GM12865 (cell line): ENCODE data around the gene FKBP5.

ENCODE experiments used
- DNase-seq: peaks from one replicate; pipeline ENCODE4 v3.0.0; 2010; ENCODE audit warnings: low read depth
- H3K4me3 ChIP-seq: 2 replicates; pipeline ENCODE4 v1.5.1; 2011; ENCODE audit warnings: mild to moderate bottlenecking, low read depth, low read length, control low read depth
- TF ChIP-seq, protein P1 (sequence below): IDR thresholded peaks from 2 replicates; pipeline ENCODE4 v1.5.1; 2011; ENCODE audit warnings: low read length, control low read depth, low read depth, inconsistent platforms; ENCODE audit not compliant: insufficient read depth; ENCODE audit errors: missing control alignments

The FKBP5 gene

DNA sequence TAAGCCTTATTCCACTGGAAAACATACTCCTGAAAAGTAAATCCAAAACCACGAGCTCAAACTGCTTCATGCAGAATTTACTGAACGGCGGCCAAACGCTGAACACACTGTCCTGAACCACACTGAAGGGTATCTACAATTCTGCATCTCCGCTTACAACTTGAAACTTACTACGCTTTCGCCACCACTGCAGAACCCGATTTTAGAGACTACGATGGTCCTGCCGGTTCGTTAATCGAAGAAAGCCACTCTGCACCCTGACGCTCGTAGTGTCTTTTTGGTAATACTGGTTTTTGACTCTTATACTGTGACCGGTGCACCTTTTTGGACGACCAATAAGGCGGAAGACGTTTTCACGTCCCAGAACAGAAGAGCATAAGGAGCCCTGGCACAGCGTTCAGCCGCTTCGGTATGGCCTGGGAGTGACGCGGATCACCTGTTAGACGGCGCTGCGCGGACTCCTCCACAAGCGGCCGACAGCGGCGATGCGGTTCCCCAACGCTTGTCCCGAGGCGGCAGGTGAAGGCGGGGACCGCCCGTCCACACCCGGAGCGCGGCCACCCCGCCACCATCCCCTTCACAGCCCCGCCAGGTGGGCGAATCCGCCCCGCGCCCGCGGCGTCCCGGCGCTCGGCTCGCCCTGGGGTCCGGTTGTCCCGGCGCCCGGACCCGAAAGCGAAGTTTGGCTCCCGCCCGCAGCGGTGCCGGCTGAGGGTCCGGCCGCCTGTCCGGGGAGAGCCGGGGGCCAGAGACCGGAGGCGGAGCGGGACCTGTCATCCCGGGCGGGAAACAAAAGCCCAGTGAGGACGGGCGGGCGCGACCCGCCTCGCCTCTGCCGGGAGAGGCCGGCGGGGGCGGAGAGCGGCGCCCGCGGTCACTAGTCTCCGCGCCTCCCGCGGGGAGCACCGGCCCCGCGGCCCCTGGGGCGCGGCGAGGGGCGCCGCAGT, 784 bp downstream of the FKBP5 start:
- H3K4me3 ChIP-seq, result peak overlapping the region; percentile 84
- DNase-seq, result peak; percentile 81
- TF ChIP-seq, protein P1, sequence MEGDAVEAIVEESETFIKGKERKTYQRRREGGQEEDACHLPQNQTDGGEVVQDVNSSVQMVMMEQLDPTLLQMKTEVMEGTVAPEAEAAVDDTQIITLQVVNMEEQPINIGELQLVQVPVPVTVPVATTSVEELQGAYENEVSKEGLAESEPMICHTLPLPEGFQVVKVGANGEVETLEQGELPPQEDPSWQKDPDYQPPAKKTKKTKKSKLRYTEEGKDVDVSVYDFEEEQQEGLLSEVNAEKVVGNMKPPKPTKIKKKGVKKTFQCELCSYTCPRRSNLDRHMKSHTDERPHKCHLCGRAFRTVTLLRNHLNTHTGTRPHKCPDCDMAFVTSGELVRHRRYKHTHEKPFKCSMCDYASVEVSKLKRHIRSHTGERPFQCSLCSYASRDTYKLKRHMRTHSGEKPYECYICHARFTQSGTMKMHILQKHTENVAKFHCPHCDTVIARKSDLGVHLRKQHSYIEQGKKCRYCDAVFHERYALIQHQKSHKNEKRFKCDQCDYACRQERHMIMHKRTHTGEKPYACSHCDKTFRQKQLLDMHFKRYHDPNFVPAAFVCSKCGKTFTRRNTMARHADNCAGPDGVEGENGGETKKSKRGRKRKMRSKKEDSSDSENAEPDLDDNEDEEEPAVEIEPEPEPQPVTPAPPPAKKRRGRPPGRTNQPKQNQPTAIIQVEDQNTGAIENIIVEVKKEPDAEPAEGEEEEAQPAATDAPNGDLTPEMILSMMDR, result no peak

DNA sequence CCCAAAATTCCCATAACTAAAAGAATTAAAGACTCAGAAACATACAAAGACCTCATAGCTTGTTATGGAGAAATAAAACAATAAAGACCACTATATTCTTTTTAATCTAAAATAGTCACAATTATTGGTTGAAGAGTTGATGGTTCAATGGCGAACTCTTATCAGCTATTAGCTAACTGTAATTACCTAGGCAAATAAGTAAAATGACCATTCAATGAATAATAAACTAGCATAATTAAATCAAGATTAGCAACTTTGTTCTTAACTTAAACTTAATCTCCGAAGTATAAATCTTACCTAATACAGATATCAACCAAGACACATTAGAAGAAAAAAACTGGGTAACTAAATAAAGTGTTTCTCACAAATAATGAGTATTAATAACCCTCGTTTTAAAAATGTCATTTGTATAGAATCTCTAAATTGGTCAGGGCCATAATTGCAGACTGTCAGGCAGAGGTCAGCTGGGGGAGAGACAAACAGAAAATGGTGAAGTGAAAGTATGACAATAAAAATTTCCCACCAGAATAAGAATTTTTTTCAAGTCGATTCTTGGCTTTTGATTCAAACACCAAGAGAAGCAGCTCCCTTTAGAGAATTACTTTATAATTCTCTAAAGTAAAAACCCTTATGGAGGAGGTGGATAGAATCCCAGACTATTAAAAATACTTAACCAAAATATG, 1.7 kb downstream of the FKBP5 start:
- peak; percentile 29 for DNase-seq
- H3K4me3 ChIP-seq, result peak overlapping the region; percentile 84
- TF ChIP-seq, protein P1, result no peak

DNA sequence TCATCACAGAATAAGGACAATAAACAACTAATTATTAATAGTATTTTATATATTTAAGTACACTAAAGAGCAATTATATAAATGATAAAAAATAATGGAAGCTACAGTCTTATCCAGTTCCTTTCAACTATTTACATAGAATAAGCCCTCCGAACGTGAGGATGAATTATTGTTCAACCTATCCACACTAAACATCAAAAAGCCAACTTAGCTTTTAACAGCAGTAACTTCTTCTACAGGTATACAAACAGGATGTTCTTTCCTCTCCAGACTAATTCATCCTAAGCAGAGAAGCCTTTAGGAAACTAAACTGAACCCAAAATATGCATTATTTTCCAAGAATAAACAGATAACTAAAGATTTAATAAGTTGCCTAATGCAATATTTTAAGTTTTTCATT, 2.3 kb downstream of the FKBP5 start:
- DNase-seq, result no peak
- TF ChIP-seq, protein P1, result no peak
- H3K4me3 ChIP-seq, result peak overlapping the region; percentile 84

DNA sequence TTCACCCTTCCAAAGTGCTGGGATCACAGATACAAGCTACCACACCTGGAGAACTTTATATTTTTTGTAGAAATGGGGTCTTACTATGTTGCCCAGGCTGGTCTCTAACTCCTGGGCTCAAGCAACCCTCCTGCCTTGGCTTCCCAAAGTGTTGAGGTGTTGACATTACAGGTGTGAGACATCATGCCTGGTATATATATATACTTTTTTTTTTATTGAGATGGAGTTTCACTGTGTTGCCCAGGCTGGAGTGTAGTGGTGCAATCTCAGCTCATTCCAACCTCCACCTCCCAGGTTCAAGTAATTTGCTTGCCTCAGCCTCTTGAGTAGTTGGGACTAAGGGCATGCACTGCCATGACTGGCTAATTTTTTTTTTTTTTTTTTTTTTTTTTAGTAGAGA, 5.4 kb downstream of the FKBP5 start:
- DNase-seq, result no peak
- H3K4me3 ChIP-seq, result no peak overlapping the region
- TF ChIP-seq, protein P1, result no peak

DNA sequence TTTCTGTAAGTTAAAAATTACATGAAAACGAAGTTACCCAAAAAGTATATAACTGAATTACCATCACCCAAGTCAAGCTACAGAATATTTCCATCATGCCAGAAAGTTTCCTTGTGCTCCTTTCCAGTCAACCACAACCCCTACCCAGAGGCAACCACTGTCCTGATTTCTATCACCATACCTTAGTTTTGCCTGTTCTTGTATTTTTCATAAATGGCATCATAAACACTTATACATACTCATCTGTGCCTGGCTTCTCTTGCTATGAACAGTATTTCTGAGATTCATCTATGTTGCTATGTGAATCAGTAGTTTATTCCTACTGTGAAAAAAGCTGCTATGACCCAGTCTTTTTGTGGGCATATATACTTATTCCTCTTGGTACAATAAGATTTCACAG, 7.4 kb downstream of the FKBP5 start:
- TF ChIP-seq, protein P1, result no peak
- H3K4me3 ChIP-seq, result no peak overlapping the region
- DNase-seq, result no peak

DNA sequence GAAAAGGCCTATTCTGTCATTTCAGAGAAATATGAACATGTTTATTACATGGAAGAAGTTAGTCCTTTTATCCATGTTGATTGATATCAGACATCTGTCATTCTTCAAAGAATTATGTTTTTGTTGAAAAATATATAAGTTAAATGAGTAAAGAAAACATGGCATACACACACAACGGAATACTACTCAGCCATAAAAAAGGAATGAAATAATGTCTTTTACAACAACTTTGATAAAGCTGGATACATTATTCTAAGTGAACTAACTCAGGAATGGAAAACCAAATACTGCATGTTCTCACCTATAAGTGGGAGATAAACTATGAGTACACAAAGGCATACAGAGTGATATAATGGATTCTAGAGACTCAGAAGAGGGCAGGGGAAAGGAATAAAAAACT, 9.3 kb downstream of the FKBP5 start:
- TF ChIP-seq, protein P1, result no peak
- no peak for DNase-seq
- H3K4me3 ChIP-seq, result no peak overlapping the region
